HL-60/S4 treated with retinoic acid at 250 ng/mL for 4 days and 3 days (cell line): ENCODE results near the gene HFE.
"Not testable (repeated sequence)": the region's sequence is repeated elsewhere in the genome, so short reads cannot be mapped to it uniquely, and the experiment has no call there.

Experiments
- in situ Hi-C: fragments of 300-500 bp; cut with MboI; formaldehyde crosslinking; loops from 2 replicates; pipeline ENCODE4 v1.7.0; 2022; ENCODE audit warnings: low sequenced_read_pairs

Gene HFE

DNA sequence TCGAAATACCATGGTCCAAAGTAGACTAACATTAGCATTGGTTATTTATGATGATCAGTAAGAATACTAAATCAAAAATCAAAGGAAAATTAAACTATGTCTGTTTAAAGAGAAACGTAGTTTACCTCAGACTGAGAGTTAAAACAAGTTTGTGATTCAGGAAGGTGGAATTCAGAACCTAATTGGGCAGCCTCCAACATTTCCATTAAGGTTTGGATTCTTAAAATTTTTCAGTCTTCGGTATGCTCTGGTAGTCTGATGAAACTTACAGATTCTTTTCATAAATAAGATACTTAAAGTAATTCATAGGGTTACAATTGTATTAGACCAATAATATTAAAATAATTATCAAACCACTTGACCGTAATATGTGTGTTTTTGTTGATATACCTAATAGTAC lies 18.6 kb downstream of the HFE start:
- in situ Hi-C loops, result no loop called here

DNA sequence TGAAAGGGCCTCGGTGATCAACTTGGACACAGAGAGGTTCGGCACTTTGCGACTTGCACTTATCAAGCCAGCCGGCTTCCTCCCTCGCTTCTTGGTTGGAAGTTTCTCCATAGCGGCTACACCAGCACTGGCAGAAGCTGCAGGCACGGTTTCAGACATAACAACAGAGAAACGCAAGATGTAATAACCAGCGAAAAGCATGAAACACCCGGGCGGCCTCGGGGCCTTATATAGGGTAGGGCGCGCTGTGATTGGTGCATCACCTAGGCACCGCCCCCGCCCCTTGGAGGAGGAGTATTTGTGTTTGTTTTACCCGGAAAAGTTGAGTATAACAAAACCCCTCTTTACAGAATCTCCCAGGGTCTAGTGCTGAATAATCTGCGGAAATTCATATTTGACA lies 20.7 kb downstream of the HFE start:
- in situ Hi-C loops, result no loop called here

DNA sequence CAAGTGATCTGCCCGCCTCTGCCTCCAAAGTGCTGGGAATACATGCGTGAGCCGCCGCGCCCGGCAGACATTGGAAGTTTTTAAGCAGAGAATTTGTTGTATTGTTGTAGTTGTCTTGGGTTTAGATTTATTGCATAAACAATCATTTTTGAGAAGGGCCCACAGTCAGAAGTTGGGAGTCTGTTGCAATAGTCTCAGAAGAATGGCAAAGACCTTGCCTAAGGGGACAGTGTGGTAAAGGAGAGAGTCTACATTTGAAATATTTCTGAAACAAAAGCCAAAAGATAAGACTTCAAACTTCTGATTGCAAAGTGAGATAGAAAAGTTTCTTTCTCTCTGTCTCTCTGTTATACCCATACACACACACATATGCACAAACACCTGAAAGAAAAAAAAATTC lies 22.5 kb downstream of the HFE start:
- in situ Hi-C loops, result no loop called here

DNA sequence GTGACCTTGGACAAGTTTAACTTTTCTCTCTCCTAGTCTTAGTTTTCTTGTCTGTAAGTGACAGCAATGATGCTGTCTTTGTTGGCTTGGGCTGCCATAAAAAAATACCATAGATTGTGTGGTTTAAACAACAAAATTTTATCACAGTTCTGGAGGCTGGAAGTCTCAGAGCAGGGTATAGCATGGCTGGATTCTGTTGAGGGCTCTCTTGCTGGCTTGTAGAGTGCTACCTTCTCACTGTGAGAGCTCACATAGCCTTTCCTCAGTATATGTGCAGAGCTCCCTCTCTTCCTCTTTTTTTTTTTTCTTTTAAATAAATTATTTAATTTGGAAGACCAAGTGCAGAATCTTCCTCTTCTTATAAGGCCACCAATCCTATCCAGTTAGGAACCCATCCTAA lies 26.3 kb downstream of the HFE start:
- in situ Hi-C loops, result no loop called here

DNA sequence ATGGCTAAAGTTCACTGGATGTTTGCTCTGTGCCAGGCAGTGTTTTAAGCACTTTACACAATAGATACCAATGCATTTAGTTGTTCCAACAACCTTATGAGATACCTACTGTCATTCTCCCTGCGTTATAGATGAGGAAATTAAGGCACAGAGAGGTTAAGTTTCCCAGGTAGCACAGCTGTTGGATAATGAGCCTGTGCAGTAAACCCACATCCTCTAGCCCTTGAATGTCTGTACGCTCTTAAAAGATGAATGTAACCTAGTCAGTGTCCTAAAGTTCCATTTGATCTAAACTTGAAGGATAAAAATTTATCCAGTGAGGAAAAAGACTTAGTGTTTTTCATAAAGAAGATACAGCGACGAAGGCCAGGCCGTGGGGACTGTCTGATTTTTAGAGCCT lies 28.0 kb downstream of the HFE start:
- in situ Hi-C loops, result no loop called here

DNA sequence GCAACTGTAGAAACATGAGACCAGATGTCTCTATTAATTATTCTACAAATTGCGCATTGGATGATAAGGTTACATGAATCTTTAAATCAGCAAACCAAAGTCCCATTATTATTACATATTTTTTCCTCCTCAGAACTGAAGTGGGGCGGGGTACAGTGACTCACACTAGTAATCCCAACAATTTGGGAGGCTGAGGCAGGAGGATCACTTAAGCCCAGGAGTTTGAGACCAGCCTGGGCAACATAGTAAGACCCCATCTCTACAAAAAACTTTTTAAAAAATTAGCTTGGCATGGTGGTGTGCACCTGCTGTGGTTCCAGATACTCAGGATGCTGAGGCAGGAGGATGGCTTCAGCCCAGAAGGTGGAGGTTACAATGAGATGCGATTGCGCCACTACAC lies 29.0 kb downstream of the HFE start:
- in situ Hi-C loops, result no loop called here

DNA sequence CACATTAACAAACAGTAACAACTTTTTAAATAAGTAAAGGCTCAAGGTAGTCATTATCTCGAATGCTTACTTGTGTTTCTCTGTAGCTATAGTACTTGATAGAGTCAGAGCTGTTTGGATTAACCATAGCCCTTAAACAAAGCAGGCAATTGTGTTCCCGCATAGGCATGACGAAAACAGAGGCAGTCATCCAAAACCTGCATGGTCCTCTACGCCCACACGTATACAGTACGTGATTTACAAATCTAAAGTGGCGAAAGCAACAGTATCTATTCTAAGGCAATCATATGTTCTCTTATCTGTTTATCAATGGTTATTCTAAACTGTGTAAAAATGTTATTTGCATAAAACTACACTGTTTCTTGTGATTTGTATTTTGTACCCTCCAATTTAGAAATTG lies 31.8 kb downstream of the HFE start:
- in situ Hi-C loops, result no loop called here

DNA sequence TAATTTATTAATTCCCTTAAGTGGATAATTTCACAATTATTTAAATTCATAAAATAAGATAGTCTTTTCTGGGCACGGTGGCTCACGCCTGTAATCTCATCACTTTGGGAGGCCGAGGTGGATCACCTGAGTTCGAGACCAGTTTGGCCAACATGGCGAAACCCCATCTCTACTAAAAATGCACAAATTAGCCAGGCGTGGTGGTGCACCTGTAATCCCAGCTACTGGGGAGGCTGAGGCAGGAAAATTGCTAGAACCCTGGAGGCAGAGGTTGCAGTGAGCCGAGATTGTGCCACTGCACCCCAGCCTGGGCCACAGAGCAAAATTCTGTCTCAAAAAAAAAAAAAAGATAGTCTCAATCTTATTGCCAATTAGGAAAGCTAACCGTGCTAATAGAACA lies 32.9 kb downstream of the HFE start:
- in situ Hi-C loops, result not testable (repeated sequence)

DNA sequence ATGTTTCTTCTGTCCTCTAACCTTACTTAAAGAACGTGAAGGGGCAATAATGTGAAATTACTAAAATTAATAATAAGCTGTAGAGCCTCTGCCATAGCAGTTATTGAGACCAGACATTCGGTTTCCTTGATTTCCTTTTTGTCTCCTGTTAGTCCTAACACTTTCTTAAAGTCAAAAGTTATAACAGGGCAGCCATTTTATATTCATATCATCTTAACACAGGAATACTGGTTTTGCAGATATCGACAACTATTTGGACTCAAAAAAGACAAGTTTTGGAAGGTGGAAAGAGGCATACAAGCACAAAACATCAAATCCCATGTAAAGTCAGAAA lies 33.5 kb downstream of the HFE start:
- in situ Hi-C loops, result no loop called here

DNA sequence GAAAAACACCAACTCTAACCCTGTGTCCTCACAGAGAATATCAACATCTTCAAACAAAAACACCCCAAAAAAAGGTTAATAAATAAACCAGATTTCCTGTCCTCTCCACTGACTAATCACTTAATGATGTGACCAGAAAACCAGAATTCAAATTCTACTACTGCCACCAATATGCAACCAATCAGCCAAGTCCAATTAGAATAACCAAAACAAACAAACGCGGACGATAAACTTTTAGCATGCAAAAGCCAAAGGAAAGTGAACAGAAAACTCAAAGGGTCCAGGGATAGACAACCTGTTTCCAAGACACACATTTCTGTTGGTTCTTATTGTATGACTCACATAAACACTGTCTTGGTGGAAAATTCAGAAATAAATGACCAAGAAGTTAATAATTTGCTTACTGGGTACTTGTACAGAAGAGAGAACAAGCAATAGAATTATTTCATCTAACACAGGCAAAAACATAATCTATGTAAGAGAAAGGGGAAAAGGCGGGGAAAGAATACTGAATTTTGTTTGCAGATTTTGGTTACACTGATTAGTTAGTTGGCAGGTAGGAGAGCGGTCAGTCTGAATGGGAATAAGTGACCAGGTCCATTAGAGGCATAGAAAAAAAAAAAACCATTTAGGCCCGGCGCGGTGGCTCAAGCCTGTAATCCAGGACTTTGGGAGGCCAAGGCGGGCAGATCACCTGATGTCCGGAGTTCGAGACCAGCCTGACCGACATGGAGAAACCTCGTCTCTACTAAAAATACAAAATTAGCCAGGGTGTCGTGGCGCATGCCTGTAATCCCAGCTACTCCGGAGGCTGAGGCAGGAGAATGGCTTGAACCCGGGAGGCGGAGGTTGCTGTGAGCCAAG lies 34.1 kb downstream of the HFE start:
- in situ Hi-C loops, result no loop called here

DNA sequence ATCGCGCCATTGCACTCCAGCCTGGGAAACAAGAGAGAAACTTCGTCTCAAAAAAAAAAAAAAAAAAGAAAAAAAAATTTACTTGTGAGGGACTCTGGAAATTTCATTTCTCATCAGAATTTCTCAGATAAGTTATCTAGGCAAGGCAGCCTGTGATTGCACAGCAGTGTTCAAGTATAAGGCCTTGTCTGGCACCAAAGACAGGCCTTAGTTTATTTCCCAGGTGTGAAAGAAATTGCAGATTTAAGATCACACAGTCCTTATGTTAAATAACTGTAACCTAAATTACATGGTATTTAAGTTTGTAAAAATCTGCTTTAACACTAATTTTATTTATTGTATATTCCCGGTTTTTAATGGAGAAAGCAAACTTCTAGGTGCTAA lies 34.8 kb downstream of the HFE start:
- in situ Hi-C loops, result no loop called here

DNA sequence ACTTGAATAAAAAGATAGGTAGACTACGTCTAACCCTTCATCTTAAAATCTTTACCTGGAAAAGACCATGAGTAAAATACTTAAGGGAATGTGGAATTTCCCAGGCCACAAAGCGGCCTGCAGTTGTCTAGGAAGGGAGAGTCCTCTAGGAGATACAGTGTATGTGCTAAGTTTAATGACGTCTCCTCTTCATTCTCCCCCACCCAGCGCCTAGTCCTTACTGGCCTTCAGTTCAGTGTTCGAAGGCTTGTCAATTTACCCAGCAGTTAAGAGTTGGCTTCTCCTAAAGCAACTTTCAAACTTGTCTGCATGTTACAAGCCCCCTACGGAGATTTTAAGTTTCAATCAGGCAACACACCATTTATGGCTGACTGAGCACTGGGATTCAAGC lies 35.2 kb downstream of the HFE start:
- in situ Hi-C loops, result no loop called here

DNA sequence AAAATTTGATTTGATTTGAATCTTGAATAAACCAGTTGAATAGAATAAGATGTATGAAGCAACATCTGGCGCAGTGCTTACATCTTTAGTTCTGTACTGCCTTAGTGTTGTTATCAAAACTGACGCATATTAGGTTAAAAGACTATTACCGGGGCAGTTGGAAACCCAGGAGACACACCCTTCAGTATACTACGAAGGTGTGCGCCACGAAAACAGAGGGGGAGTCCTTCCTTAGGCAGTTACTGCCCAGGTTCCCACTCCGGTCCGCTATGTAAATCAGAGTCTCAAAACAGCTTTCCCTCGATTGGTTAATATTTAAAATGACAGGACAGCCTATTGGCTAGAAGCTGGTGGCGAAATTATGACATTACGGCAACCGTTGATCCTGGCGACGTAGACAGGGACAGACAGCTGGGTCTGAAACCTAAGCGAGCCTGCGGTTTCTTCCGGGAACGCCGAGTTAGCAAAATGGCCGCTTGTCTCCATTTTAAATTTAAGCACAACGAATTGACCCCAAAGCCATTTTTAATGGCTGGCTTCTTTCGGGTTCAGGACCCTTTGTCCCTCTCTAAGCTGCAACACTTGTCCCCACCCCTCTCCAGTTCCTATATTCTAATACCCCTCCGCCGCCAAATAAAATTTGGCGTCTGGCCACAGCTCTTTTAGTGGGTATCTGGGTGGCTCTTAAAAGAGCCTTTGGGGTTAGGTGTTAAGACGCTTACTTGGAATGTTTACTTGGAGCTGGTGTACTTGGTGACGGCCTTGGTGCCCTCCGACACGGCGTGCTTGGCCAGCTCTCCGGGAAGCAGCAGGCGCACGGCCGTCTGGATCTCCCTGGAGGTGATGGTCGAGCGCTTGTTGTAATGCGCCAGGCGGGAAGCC lies 35.8 kb downstream of the HFE start:
- in situ Hi-C loops, result no loop called here

DNA sequence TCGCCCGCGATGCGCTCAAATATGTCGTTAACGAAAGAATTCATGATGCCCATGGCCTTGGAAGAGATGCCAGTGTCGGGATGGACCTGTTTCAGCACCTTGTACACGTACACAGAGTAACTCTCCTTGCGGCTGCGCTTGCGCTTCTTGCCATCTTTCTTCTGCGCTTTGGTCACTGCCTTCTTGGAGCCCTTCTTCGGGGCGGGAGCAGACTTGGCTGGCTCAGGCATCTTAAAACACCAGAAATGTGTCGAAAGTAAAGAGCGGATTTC lies 36.4 kb downstream of the HFE start:
- in situ Hi-C loops, result no loop called here

DNA sequence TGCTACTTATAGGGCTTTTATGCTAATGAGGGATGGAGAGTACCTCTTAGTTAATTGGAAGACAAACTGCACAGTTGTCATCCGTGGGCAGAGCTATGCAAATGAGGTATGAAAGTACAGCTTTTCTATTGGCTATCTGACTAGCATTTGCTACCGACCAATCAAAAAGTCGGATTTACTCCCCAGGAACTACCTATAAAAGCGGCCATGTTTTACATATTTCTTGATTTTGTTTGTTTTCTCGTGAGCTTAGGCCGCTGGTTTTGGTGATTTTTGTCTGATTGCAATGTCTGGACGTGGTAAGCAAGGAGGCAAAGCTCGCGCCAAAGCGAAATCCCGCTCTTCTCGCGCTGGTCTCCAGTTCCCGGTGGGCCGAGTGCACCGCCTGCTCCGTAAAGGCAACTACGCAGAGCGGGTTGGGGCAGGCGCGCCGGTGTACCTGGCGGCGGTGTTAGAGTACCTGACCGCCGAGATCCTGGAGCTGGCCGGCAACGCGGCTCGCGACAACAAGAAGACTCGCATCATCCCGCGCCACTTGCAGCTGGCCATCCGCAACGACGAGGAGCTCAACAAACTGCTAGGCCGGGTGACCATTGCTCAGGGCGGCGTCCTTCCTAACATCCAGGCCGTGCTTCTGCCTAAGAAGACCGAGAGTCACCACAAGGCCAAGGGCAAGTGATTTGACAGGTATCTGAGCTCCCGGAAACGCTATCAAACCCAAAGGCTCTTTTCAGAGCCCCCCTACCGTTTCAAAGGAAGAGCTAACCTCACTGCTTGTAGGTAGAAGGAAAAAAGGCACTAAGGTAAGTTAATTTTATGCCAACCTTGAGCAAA lies 36.9 kb downstream of the HFE start:
- in situ Hi-C loops, result no loop called here

DNA sequence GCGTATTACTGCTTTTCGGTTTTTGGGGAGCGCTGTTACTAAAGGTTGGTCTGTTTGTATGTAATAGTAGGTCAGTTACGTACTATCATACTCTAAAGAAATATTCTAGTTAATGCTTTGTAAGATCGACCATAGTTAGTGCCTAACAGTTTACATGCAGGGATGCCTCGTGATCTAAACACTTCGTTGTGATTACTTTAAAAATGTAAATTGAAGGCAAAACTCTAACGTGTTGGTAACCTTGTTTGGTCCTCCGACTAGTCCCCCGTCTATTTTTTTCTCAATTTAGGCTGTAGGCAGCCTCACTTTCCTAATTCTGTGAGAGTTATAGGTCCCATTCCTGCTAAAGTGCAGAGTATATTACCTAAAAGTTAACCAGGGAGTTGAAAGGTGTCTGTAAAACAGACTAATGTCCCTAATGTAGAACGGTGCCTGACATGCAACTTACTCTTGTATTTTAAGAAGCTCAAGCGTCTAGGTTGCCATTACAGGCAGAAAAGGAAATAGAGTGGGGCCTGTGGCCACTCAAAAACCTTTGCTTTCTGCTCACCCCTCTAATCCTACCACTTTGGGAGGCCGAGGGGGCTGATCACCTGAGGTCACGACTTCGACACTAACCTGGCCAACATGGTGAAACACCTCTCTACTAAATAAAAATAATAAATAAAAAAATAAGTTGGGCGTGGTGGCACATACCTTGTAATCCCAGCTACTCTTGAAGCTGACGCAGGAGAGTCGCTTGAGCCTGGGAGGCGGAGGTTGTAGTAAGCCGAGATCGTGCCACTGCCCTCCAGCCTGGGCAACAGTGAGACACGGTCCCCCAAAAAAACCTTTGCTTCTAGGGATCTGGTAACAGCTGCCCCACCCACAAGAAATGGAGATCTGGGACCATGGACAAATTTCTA lies 37.8 kb downstream of the HFE start:
- in situ Hi-C loops, result no loop called here

DNA sequence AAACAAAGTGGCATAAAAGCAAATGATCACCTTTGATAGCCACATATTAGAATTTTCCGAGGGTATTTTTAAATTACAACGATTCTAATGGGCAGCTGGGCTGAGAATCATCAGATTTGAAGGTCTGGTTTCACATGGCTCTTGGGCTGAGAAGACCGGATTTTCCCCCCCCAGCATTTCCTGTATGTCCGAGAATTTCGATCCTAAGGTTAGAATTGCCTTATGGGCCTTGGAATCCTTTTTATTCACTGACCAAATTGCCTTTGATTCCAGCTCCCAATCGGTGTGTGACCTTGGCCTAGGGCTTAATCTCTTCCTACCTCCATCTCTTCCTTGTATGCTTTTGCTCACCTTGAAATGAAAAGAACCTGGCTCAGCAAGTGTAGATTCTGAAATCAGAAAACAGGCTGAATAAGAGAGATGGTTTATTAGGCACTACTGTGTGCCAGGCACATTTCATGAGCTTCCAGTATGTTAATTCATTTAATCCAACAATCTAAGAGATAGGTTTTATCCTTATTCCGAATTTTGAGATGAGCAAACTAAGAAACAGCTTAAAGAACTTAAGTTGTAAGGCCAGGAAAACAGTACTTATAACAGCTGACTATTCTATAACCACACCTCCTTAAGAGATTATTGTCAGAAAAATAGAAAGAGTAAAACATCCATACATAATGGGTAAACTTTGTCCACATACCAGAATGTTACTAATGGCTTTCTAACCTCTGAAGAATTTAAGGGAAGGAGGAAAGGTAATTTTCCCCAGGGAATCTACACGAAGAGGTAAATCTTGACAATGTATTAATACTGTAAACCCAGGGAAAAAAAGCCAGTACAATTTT lies 39.4 kb downstream of the HFE start:
- in situ Hi-C loops, result no loop called here

DNA sequence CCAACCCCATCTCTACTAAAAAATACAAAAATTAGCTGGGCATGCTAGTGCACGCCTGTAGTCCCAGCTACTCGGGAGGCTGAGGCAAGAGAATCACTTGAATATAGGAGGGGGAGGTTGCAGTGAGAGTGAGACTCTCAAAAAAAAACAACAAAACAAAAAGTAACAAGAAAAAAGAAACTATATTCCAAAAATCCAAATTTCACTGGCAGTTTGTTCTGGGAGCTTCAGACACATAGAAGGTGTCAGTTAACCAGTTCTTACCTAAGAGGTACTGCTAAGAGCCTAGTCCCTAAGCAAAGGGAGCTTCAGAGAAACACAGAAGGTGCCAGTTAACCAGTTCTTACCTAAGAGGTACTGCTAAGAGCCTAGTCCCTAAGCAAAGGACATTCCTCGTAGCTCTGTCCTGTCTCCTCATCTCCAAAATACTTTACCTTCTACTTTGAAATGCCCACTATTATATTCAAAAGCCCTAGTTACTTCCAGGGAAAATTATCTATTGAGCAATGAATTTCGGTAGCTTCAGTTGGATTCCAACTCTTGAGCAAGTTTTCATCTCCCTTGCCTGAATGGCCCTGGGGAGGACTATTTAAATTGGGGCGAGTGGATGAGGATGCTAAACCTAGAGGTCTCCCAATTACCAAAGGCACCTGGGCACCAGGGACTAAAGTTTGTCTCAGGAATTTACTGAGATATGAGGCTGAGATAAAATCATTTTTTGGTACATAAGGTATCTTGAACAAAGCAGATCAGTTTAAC lies 41.0 kb downstream of the HFE start:
- in situ Hi-C loops, result no loop called here

DNA sequence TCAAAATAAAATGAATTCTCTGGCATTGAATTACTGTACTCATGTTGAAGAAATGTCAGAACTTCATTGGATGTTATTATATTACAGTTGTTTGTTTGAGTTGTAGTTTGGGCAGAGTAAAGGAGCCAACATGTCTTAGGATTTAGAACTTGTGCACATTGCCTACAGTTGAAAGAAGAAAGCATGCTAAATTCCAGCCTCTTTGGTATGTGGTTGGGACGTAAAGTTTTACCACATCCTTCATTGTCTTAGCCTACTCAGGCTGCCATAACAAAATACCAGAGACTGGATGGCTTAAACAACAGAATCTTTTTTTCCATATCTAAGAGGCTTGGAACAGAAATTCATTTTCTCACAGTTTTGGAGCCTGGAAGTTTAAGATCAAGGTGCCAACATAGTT lies 42.4 kb downstream of the HFE start:
- in situ Hi-C loops, result no loop called here
